GM21526 (cell line): ENCODE data around the gene JAG1.
"Not testable (repeated sequence)": the region's sequence is repeated elsewhere in the genome, so short reads cannot be mapped to it uniquely, and the experiment has no call there.

Experiments
- ATAC-seq: cut with Tn5 transposase; IDR thresholded peaks from one replicate; pipeline ENCODE4 v1.9.1; 2021; ENCODE audit warnings: moderate library complexity; ENCODE audit not compliant: unreplicated experiment, low FRiP score

Gene JAG1

GRCh38 chr20:10619427-10619826 is 54.4 kb downstream of the JAG1 start:
- ATAC-seq: no peak

- no peak for ATAC-seq
Measured at GRCh38 chr20:10618611-10619245, 55.1 kb downstream of the JAG1 start.

GRCh38 chr20:10617549-10618133 is 56.2 kb downstream of the JAG1 start:
- not testable (repeated sequence) for ATAC-seq

GRCh38 chr20:10616212-10616611 is 57.6 kb downstream of the JAG1 start:
- ATAC-seq: no peak

- no peak for ATAC-seq
Measured at GRCh38 chr20:10613911-10614310, 59.9 kb downstream of the JAG1 start.

- ATAC-seq: not testable (repeated sequence)
Measured at GRCh38 chr20:10613426-10613825, 60.4 kb downstream of the JAG1 start.

- peak; percentile 73 for ATAC-seq
Measured at GRCh38 chr20:10611357-10611756, 62.4 kb downstream of the JAG1 start.

GRCh38 chr20:10610251-10610650 is 63.5 kb downstream of the JAG1 start:
- no peak for ATAC-seq

GRCh38 chr20:10609770-10610169 is 64.0 kb downstream of the JAG1 start:
- no peak for ATAC-seq

- ATAC-seq: no peak
Measured at GRCh38 chr20:10609276-10609675, 64.5 kb downstream of the JAG1 start.

- no peak for ATAC-seq
Measured at GRCh38 chr20:10605547-10606195, 68.1 kb downstream of the JAG1 start.

GRCh38 chr20:10604865-10605440 is 68.8 kb downstream of the JAG1 start:
- ATAC-seq: no peak

- ATAC-seq: no peak
Measured at GRCh38 chr20:10603971-10604864, 69.6 kb downstream of the JAG1 start.

GRCh38 chr20:10603378-10603777 is 70.4 kb downstream of the JAG1 start:
- ATAC-seq: no peak

- ATAC-seq: no peak
Measured at GRCh38 chr20:10602221-10602871, 71.5 kb downstream of the JAG1 start.

GRCh38 chr20:10597637-10598036 is 76.2 kb downstream of the JAG1 start:
- ATAC-seq: no peak

GRCh38 chr20:10596710-10597121 is 77.1 kb downstream of the JAG1 start:
- no peak for ATAC-seq

GRCh38 chr20:10595985-10596384 is 77.8 kb downstream of the JAG1 start:
- no peak for ATAC-seq

GRCh38 chr20:10595266-10595665 is 78.5 kb downstream of the JAG1 start:
- no peak for ATAC-seq

- no peak for ATAC-seq
Measured at GRCh38 chr20:10594296-10594868, 79.4 kb downstream of the JAG1 start.
